Measurements from ENCODE around the gene PRKCZ. TPM values are rescaled to one million over a fixed set of nuclear protein-coding genes. Genes with fewer than 3 reads are reported as not detected.
A peak's percentile ranks its signal among the peaks of the same experiment; 100 is the strongest.

PRKCZ gene
- total and polyA plus RNA-seq, 2 of the 4 experiments (the other 2 are of a cell fraction), result 2.0 to 3.5 TPM

DNA sequence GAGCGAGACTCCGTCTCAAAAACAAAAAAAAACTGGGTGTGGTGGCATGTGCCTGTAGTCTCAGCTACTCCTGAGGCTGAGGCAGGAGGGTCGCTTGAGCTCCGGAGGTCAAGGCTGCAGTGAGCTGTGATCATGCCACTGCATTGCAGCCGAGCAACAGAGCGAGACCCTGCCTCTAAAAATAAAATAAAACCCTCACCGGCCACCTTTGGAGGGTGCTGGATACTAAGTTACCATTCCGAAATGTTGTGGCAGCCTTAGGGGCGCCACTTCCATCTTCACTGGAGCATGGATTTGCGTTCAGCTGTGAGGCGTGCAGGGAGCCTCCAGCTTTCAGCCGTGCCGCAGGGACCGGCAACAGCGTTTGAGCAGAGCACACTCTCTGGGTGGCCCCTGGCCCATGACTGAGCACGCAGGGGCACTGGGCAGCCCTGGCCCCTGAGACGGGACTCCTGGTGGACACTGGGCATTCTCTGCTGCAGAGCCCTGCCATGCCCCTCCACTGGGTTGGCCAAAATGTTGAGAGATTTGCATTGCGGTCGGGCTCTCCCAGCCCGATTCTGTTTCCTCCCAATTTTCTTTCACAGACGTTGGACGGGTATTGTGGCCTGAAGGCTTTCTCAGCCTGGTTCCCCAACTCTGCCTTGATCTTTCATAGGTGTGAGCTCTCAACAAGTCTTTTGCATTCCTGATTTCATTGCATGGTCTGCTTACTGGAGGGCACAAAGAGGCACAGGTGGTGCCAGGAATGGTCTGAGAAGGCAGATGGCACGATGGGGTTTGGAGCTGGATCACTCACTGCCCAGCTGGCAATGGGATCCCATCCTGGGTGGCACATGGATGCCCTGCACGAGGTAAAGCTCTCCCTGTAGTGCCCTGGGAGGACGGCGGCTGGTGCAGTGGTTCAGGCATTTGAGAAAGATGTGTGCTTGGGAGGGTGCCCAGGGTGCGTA, 40.8 kb upstream of the PRKCZ start (continued):
- no peak for TF ChIP-seq RFX5 (IDR thresholded peaks at IDR 0.05; ENCODE audit: low read depth, low read length)

GRCh38 chr1:2014181-2014580, 36.0 kb upstream of the PRKCZ start:
- in situ Hi-C loops (cut with MboI; ENCODE audit: low sequenced_read_pairs) (no loop called here), dilution Hi-C loops (cut with HindIII; ENCODE audit: low sequenced_read_pairs, unreplicated experiment) (no loop called here), intact Hi-C loops (cut with micrococcal nuclease) (no loop called here)
- Histone ChIP-seq H3K4me1 (ENCODE audit: control insufficient read depth, insufficient read depth, low read length) (no peaks in the 10 kb centered on the region), H3K9ac (ENCODE audit: low read depth, low read length) (no peak overlapping the region), H3K23ac (ENCODE audit: low read depth, low read length) (no peak overlapping the region), H3K56ac (ENCODE audit: extremely low read depth, insufficient read depth, low read length) (no peak overlapping the region), H3K9me1 (ENCODE audit: insufficient read depth, low read length) (no peaks in the 10 kb centered on the region), H4K8ac (ENCODE audit: low read depth in 2 of 2, low read length in 2 of 2) (no peak overlapping the region), H2BK20ac (ENCODE audit: low read depth, low read length) (no peak overlapping the region), H3K14ac (replicated peaks; ENCODE audit: low read depth, low read length) (no peak overlapping the region), H3K4ac (ENCODE audit: low read depth, low read length) (no peak overlapping the region), H2AK9ac (replicated peaks; ENCODE audit: low read depth, low read length, poor library complexity) (no peak overlapping the region), H3K18ac (ENCODE audit: low read depth, low read length) (no peak overlapping the region), H3K4me3 (ENCODE audit: insufficient read depth, low read depth, low read length) (no peak overlapping the region), H3K4me2 (ENCODE audit: low read depth, low read length) (no peak overlapping the region), H2BK5ac (ENCODE audit: low read depth, low read length, poor library complexity, severe bottlenecking) (no peak overlapping the region), H2AFZ (replicated peaks; ENCODE audit: low read length, poor library complexity) (peak overlapping the region; percentile 51), H2BK15ac (ENCODE audit: low read depth, low read length) (no peak overlapping the region), H2AK5ac (ENCODE audit: low read depth, low read length) (no peak overlapping the region), H4K91ac (ENCODE audit: insufficient read depth, low read depth, low read length) (no peak overlapping the region), H3K36me3 (ENCODE audit: control insufficient read depth, insufficient read depth, low read length) (no peaks in the 10 kb centered on the region), H3K79me1 (ENCODE audit: low read depth in 1 of 2, low read length in 2 of 2) (no peaks in the 10 kb centered on the region), H4K20me1 (ENCODE audit: insufficient read depth, low read length) (no peaks in the 10 kb centered on the region), H3K9me3 (ENCODE audit: control insufficient read depth, insufficient read depth, low read length) (no peaks in the 10 kb centered on the region), H3K27ac (ENCODE audit: insufficient read depth, low read length) (no peak overlapping the region), H4K5ac (ENCODE audit: low read depth, low read length) (no peak overlapping the region), H3K27me3 (ENCODE audit: control insufficient read depth, insufficient read depth, low read length) (peaks cover 72% of the 10 kb centered on the region), H2BK120ac (ENCODE audit: low read depth, low read length) (no peak overlapping the region)
- TF ChIP-seq, protein P1, sequence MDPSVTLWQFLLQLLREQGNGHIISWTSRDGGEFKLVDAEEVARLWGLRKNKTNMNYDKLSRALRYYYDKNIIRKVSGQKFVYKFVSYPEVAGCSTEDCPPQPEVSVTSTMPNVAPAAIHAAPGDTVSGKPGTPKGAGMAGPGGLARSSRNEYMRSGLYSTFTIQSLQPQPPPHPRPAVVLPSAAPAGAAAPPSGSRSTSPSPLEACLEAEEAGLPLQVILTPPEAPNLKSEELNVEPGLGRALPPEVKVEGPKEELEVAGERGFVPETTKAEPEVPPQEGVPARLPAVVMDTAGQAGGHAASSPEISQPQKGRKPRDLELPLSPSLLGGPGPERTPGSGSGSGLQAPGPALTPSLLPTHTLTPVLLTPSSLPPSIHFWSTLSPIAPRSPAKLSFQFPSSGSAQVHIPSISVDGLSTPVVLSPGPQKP (IDR thresholded peaks at IDR 0.05; ENCODE audit: borderline replicate concordance, low read depth, low read length), result no peak
- no peak for TF ChIP-seq POLR2A (IDR thresholded peaks at IDR 0.05; ENCODE audit: low read depth, low read length)
- TF ChIP-seq BHLHE40 (IDR thresholded peaks at IDR 0.05; ENCODE audit: low read depth, low read length), result no peak
- TF ChIP-seq USF2 (IDR thresholded peaks at IDR 0.05; ENCODE audit: low read depth, low read length), result no peak
- no peak for TF ChIP-seq MAZ (IDR thresholded peaks at IDR 0.05; ENCODE audit: borderline replicate concordance, low read depth, low read length)
- no peak for TF ChIP-seq MXI1 (IDR thresholded peaks at IDR 0.05; ENCODE audit: borderline replicate concordance, low read depth, low read length)
- no peak for ATAC-seq (ENCODE audit: low read depth)
- no TSS peak for BruUV-seq (replicated peaks)
- ChIA-PET POLR2A (ENCODE audit: unreplicated experiment) (no interaction called here), CTCF (no interaction called here)
- WGBS, 2 experiments (ENCODE audit: extremely low coverage in 2 of 2, insufficient read length in 1 of 2), result 82% methylated on average over 8 of the region's 15 CpGs; no CpG with 5 or more reads in 1 of the 2 experiments
- no peak for DNase-seq
